ENCODE data around the gene DHX30.
"Not testable (repeated sequence)": the region's sequence is repeated elsewhere in the genome, so short reads cannot be mapped to it uniquely, and the experiment has no call there.

Gene DHX30

GRCh38 chr3:47872916-47873315 is 70.0 kb downstream of the DHX30 start:
- TF ChIP-seq ZNF274 (IDR thresholded peaks at IDR 0.05; ENCODE audit: low read depth, low read length), result no peak
- H3K4me3 ChIP-seq (ENCODE audit: low read length), result no peak overlapping the region

- no peak overlapping the region for H3K4me3 ChIP-seq (ENCODE audit: low read length)
- no peak for TF ChIP-seq ZNF274 (IDR thresholded peaks at IDR 0.05; ENCODE audit: low read depth, low read length)
These were observed 71.5 kb downstream of the DHX30 start for GRCh38 chr3:47874438-47874837.

GRCh38 chr3:47874913-47875312 is 72.0 kb downstream of the DHX30 start:
- no peak for TF ChIP-seq ZNF274 (IDR thresholded peaks at IDR 0.05; ENCODE audit: low read depth, low read length)
- no peak overlapping the region for H3K4me3 ChIP-seq (ENCODE audit: low read length)

- TF ChIP-seq ZNF274 (IDR thresholded peaks at IDR 0.05; ENCODE audit: low read depth, low read length), result no peak
- no peak overlapping the region for H3K4me3 ChIP-seq (ENCODE audit: low read length)
These were observed 74.4 kb downstream of the DHX30 start for GRCh38 chr3:47877290-47877689.

- H3K4me3 ChIP-seq (ENCODE audit: low read length), result no peak overlapping the region
- no peak for TF ChIP-seq ZNF274 (IDR thresholded peaks at IDR 0.05; ENCODE audit: low read depth, low read length)
These were observed 74.8 kb downstream of the DHX30 start for GRCh38 chr3:47877719-47878118.

GRCh38 chr3:47882338-47882737 is 79.4 kb downstream of the DHX30 start:
- H3K4me3 ChIP-seq (ENCODE audit: low read length), result no peak overlapping the region
- TF ChIP-seq ZNF274 (IDR thresholded peaks at IDR 0.05; ENCODE audit: low read depth, low read length), result no peak

GRCh38 chr3:47884603-47885002 is 81.7 kb downstream of the DHX30 start:
- H3K4me3 ChIP-seq (ENCODE audit: low read length), result no peak overlapping the region
- no peak for TF ChIP-seq ZNF274 (IDR thresholded peaks at IDR 0.05; ENCODE audit: low read depth, low read length)

GRCh38 chr3:47885168-47885567 is 82.2 kb downstream of the DHX30 start:
- no peak for TF ChIP-seq ZNF274 (IDR thresholded peaks at IDR 0.05; ENCODE audit: low read depth, low read length)
- no peak overlapping the region for H3K4me3 ChIP-seq (ENCODE audit: low read length)

GRCh38 chr3:47887991-47888390 is 85.1 kb downstream of the DHX30 start:
- not testable (repeated sequence) for H3K4me3 ChIP-seq (ENCODE audit: low read length)

- TF ChIP-seq ZNF274 (IDR thresholded peaks at IDR 0.05; ENCODE audit: low read depth, low read length), result no peak
These were observed 86.2 kb downstream of the DHX30 start for GRCh38 chr3:47888986-47889757.

GRCh38 chr3:47890126-47890827 is 87.3 kb downstream of the DHX30 start:
- H3K4me3 ChIP-seq (ENCODE audit: low read length), result no peak overlapping the region

More at GRCh38 chr3:47888986-47889757, 86.2 kb downstream of the DHX30 start:
- H3K4me3 ChIP-seq (ENCODE audit: low read length), result no peak overlapping the region

GRCh38 chr3:47890828-47891612 is 88.1 kb downstream of the DHX30 start:
- H3K4me3 ChIP-seq (ENCODE audit: low read length), result no peak overlapping the region
- TF ChIP-seq ZNF274 (IDR thresholded peaks at IDR 0.05; ENCODE audit: low read depth, low read length), result no peak

More at GRCh38 chr3:47890126-47890827, 87.3 kb downstream of the DHX30 start:
- no peak for TF ChIP-seq ZNF274 (IDR thresholded peaks at IDR 0.05; ENCODE audit: low read depth, low read length)

GRCh38 chr3:47891613-47892005 is 88.7 kb downstream of the DHX30 start:
- TF ChIP-seq ZNF274 (IDR thresholded peaks at IDR 0.05; ENCODE audit: low read depth, low read length), result no peak
- H3K4me3 ChIP-seq (ENCODE audit: low read length), result no peak overlapping the region

GRCh38 chr3:47892286-47893040 is 89.5 kb downstream of the DHX30 start:
- TF ChIP-seq ZNF274 (IDR thresholded peaks at IDR 0.05; ENCODE audit: low read depth, low read length), result no peak

More at GRCh38 chr3:47892286-47893040, 89.5 kb downstream of the DHX30 start:
- no peak overlapping the region for H3K4me3 ChIP-seq (ENCODE audit: low read length)
